HepG2 (cell line): ENCODE data around the gene TK1. TPM values are rescaled to one million over a fixed set of nuclear protein-coding genes. Genes with fewer than 3 reads are reported as not detected.

Source experiments
- BCL3 ChIP-seq: sonication (generic); formaldehyde crosslinking; IDR thresholded peaks from 2 replicates; pipeline ENCODE4 v1.5.1; 2020; ENCODE audit warnings: mild to moderate bottlenecking, missing genetic modification reagents, moderate library complexity
- CREB1 ChIP-seq, 2 experiments: fragments of 450-650 bp in 1 of 2; IDR thresholded peaks; 2 replicates each; pipeline ENCODE4 v1.6.1; 2016 to 2017; ENCODE audit warnings: control low read depth in 1 of 2, mild to moderate bottlenecking in 1 of 2, missing compliant biosample characterization in 1 of 2, missing genetic modification characterization in 1 of 2
- DZIP1 ChIP-seq: sonication (generic); formaldehyde crosslinking; IDR thresholded peaks from 2 replicates; pipeline ENCODE4 v1.5.0; 2020; ENCODE audit warnings: mild to moderate bottlenecking, missing genetic modification reagents
- MATR3 ChIP-seq: sonication (generic); formaldehyde crosslinking; IDR thresholded peaks from 2 replicates; pipeline ENCODE4 v1.4.0; 2020; ENCODE audit warnings: missing genetic modification reagents
- MXD1 ChIP-seq: sonication (generic); formaldehyde crosslinking; IDR thresholded peaks from 2 replicates; pipeline ENCODE4 v1.4.0; 2020; ENCODE audit warnings: mild to moderate bottlenecking, missing genetic modification reagents
- RNF2 ChIP-seq: fragments of 450-650 bp; conservative IDR thresholded peaks from 2 replicates; pipeline ENCODE4 v1.6.1; 2016; ENCODE audit warnings: low read depth
- TARDBP ChIP-seq: sonication (generic); formaldehyde crosslinking; IDR thresholded peaks from 2 replicates; pipeline ENCODE4 v1.8.0; 2022; ENCODE audit warnings: mild to moderate bottlenecking, missing genetic modification reagents
- TCF7 ChIP-seq: sonication (generic); IDR thresholded peaks from 2 replicates; pipeline ENCODE4 v1.6.1; 2016; ENCODE audit warnings: antibody characterized with exemption, low read depth
- THAP7 ChIP-seq: sonication (generic); formaldehyde crosslinking; IDR thresholded peaks from 2 replicates; pipeline ENCODE4 v1.8.1; 2023; ENCODE audit warnings: mild to moderate bottlenecking, missing genetic modification reagents
- U2AF2 ChIP-seq: fragments of 200-400 bp; formaldehyde crosslinking; IDR thresholded peaks from 2 replicates; pipeline ENCODE4 v1.6.1; 2017; ENCODE audit warnings: low read depth, mild to moderate bottlenecking, low read length
- UBTF ChIP-seq: sonication (generic); formaldehyde crosslinking; IDR thresholded peaks from 2 replicates; pipeline ENCODE4 v1.4.0; 2020; ENCODE audit warnings: mild to moderate bottlenecking, missing genetic modification reagents
- ZBTB39 ChIP-seq: sonication (generic); formaldehyde crosslinking; IDR thresholded peaks from 2 replicates; pipeline ENCODE4 v1.5.0; 2020; ENCODE audit warnings: missing genetic modification reagents
- ZBTB8A ChIP-seq: sonication (generic); formaldehyde crosslinking; IDR thresholded peaks from 2 replicates; pipeline ENCODE4 v1.4.0; 2020; ENCODE audit warnings: mild to moderate bottlenecking, low read depth, missing genetic modification reagents, borderline replicate concordance
- ZNF460 ChIP-seq: sonication (generic); formaldehyde crosslinking; IDR thresholded peaks from 2 replicates; pipeline ENCODE4 v1.5.1; 2020; ENCODE audit warnings: missing genetic modification reagents, mild to moderate bottlenecking, borderline replicate concordance
- ZNF580 ChIP-seq: IDR thresholded peaks from 2 replicates; pipeline ENCODE4 v1.6.1; 2016; ENCODE audit warnings: low read depth, borderline replicate concordance
- ZNF660 ChIP-seq: sonication (generic); formaldehyde crosslinking; IDR thresholded peaks from 2 replicates; pipeline ENCODE4 v1.5.1; 2020; ENCODE audit warnings: mild to moderate bottlenecking, low read depth, missing genetic modification reagents, borderline replicate concordance
- polyA plus RNA-seq, 8 experiments: library from polyadenylated mRNA; depleted of rRNA in 3 of 8; stranded (reverse) in 7 of 8; unstranded in 1 of 8; fragments of >200 nt; fragmentation: Illumina TruSeq in 4 of 8; extraction: Trizol in 4 of 8; gene quantifications; 2 replicates each; pipeline versions ENCODE4 v1.2.1 to v1.2.3, GENCODE V29; 2011 to 2016; ENCODE audit warnings: low read depth in 4 of 8, missing spikeins in 1 of 8, mixed read lengths in 1 of 8; ENCODE audit not compliant: insufficient read depth in 1 of 8
- total RNA-seq, 5 experiments: library from RNA; depleted of rRNA; stranded (reverse); fragments of >200 nt; fragmentation: Illumina TruSeq; extraction: Trizol; gene quantifications; 2 replicates each; pipeline ENCODE4 v1.2.3, GENCODE V29; 2016; ENCODE audit warnings: low read depth in 1 of 5

The TK1 gene
- total and polyA plus RNA-seq, 2 of the 13 experiments (the other 11 are each of a cell fraction or from before 2014, with no cell fraction given) = 45.0 to 96.0 TPM

- TF ChIP-seq DZIP1 (CRISPR knock-in tag) (peak; percentile 79), UBTF (no peak), TARDBP (CRISPR knock-in tag) (peak; percentile 98), BCL3 (CRISPR knock-in tag) (peak; percentile 86; the same call in 1 of the 2 replicates), TCF7 (no peak), THAP7 (CRISPR knock-in tag) (peak; percentile 98), ZNF660 (CRISPR knock-in tag) (no peak), CREB1 (IDR thresholded peaks at IDR 0.05) (peak; percentile 75), CREB1 (CRISPR knock-in tag; IDR thresholded peaks at IDR 0.05) (peak; percentile 79), MXD1 (peak; percentile 97), U2AF2 (no peak), ZNF580 (CRISPR knock-in tag) (peak; percentile 53; the same call in 1 of the 2 replicates), ZBTB8A (CRISPR knock-in tag) (peak; percentile 36; the same call in 1 of the 2 replicates), RNF2 (peak; percentile 73), ZNF460 (no peak), MATR3 (no peak), ZBTB39 (CRISPR knock-in tag) (no peak)
Measured at GRCh38 chr17:78186692-78187595, at the start of gene TK1, which contains the start of gene AFMID (continued).
